ENCODE measurements around the gene CLDN3.

GRCh38 chr7:73726083-73726466 is 44.0 kb downstream of the CLDN3 start:
- TF ChIP-seq CTCF (IDR thresholded peaks at IDR 0.05; ENCODE audit: low read length) (no peak), EZH2phosphoT487 (IDR thresholded peaks at IDR 0.05; ENCODE audit: low read length) (no peak), EZH2 (optimal IDR thresholded peaks at IDR 0.05; ENCODE audit: low read depth, low read length) (no peak)
